Psoas muscle (tissue), 8 donors: ENCODE measurements around the gene IRF6. TPM values are rescaled to one million over a fixed set of nuclear protein-coding genes. Genes with fewer than 3 reads are reported as not detected.

Experiments used
- ATAC-seq, 4 donors: fragments of 200-7000 bp; cut with Tn5 transposase; one replicate each; pipeline ENCODE4 v1.9.1; 2020; ENCODE audit warnings: moderate library complexity in 3 of 4, mild to moderate bottlenecking in 2 of 4
- DNase-seq, 2 donors: peaks; one replicate each; pipeline ENCODE4 v3.0.0-alpha.2; 2020
- H3K27ac ChIP-seq: fragments of 200-600 bp; one replicate; pipeline ENCODE4 v1.8.0; 2022
- H3K27me3 ChIP-seq, 3 donors: fragments of 200-600 bp in 1 of 3; one replicate each; pipeline versions ENCODE4 v1.6.1 to v1.8.0; 2013 to 2022; ENCODE audit warnings: low read length in 2 of 3, mild to moderate bottlenecking in 2 of 3, moderate library complexity in 1 of 3; ENCODE audit not compliant: insufficient read depth in 3 of 3
- H3K36me3 ChIP-seq, 2 donors: fragments of 200-600 bp in 1 of 2; one replicate each; pipeline versions ENCODE4 v1.6.1 to v1.8.0; 2013 to 2022; ENCODE audit warnings: low read depth in 1 of 2, mild to moderate bottlenecking in 1 of 2, moderate library complexity in 1 of 2; ENCODE audit not compliant: insufficient read depth in 1 of 2
- H3K4me1 ChIP-seq: fragments of 200-600 bp; one replicate; pipeline ENCODE4 v1.8.0; 2022
- H3K4me3 ChIP-seq: fragments of 200-600 bp; one replicate; pipeline ENCODE4 v1.8.0; 2022; ENCODE audit warnings: mild to moderate bottlenecking
- H3K9me3 ChIP-seq: fragments of 200-600 bp; one replicate; pipeline ENCODE4 v1.8.0; 2022
- CTCF ChIP-seq: fragments of 200-600 bp; IDR thresholded peaks from one replicate; pipeline ENCODE4 v1.8.0; 2022; ENCODE audit warnings: antibody characterized with exemption
- WGBS, 3 donors: extraction: QIAGEN DNeasy Blood & Tissue Kit; methylation state at CpG; one replicate each; pipeline versions ENCODE4 v1.1.6 to v1.1.7; 2013; 5-methylcytosine and 5-hydroxymethylcytosine counted together
- intact Hi-C, 2 donors: fragments of 100-400 bp; cut with DNase I; formaldehyde crosslinking; loops; one replicate each; pipeline versions ENCODE4 v1.11.0 to v1.14.2; 2022
- polyA plus RNA-seq, 3 donors: library from polyadenylated mRNA; stranded (reverse); fragments of 200-250 nt; gene quantifications; one replicate each; pipeline ENCODE4 v1.2.3, GENCODE V29; 2013
- total RNA-seq, 4 donors: library from RNA; stranded (reverse); fragmentation: NEBNext Ultra II Directional in 2 of 4; extraction: Animal tissue kit (Norgen Biotek cat#: 25700) in 2 of 4; gene quantifications; one replicate each; pipeline versions ENCODE4 v1.2.1 to v1.2.4, GENCODE V29; 2021 to 2023
- donor health status: healthy with polysubstance abuse.
- donor health status: DM: no; HTN: no; CAD: no; lungs with moderate emphysema.
- donor health status: Bipolar disorder and iron deficiency.
- donor health status: healthy.
- donor health status: DM: yes; HTN: yes; CAD: no.
- donor health status: DM: no; HTN: no; CAD: no.
- donor health status: DM: no; HTN: no; CAD: no.
- donor health status: DM: yes; HTN: yes; CAD: no.

Gene IRF6
- total and polyA plus RNA-seq, 7 donors: 0.26 to 5.1 (median 0.37) TPM; not detected in 1

GRCh38 chr1:209815490-209815889 lies 9.5 kb upstream of the IRF6 start:
- intact Hi-C loops: no loop called here
- H3K36me3 ChIP-seq: no peaks in the 10 kb centered on the region
- TF ChIP-seq CTCF: no peak
- 67 to 72% (median 71%) methylated on average over 3 of the region's 3 CpGs for WGBS, 3 donors
- no peaks in the 10 kb centered on the region for H3K9me3 ChIP-seq
- no peak overlapping the region for H3K4me3 ChIP-seq
- DNase-seq: no peak
- no peak overlapping the region for H3K27ac ChIP-seq
- ATAC-seq: no peak
- no peaks in the 10 kb centered on the region for H3K4me1 ChIP-seq
- peaks cover 0 to 17% (median 0%) of the 10 kb centered on the region in 3 donors for H3K27me3 ChIP-seq

GRCh38 chr1:209813902-209814301 lies 8.0 kb upstream of the IRF6 start:
- ATAC-seq (no peak), DNase-seq (no peak)
- TF ChIP-seq CTCF: no peak
- no peaks in the 10 kb centered on the region for H3K4me1 ChIP-seq
- H3K4me3 ChIP-seq: no peak overlapping the region
- H3K36me3 ChIP-seq: no peaks in the 10 kb centered on the region
- intact Hi-C loops: no loop called here
- WGBS, 3 donors: 85 to 89% (median 86%) methylated on average over 4 of the region's 4 CpGs
- H3K9me3 ChIP-seq: no peaks in the 10 kb centered on the region
- peaks cover 0 to 4% (median 0%) of the 10 kb centered on the region in 3 donors for H3K27me3 ChIP-seq
- H3K27ac ChIP-seq: no peak overlapping the region

- H3K36me3 ChIP-seq: no peaks in the 10 kb centered on the region
- TF ChIP-seq CTCF: no peak
- H3K27ac ChIP-seq: no peak overlapping the region
- no peaks in the 10 kb centered on the region for H3K9me3 ChIP-seq
- no peak for ATAC-seq
- DNase-seq: no peak
- H3K4me1 ChIP-seq: no peaks in the 10 kb centered on the region
- H3K27me3 ChIP-seq: peaks cover 0 to 7% (median 5%) of the 10 kb centered on the region in 3 donors
- no peak overlapping the region for H3K4me3 ChIP-seq
- 87 to 88% (median 88%) methylated on average over 5 of the region's 5 CpGs for WGBS, 3 donors
- intact Hi-C loops: no loop called here
Observed at GRCh38 chr1:209810783-209811182, 4.8 kb upstream of the IRF6 start.

GRCh38 chr1:209809611-209810010 lies 3.7 kb upstream of the IRF6 start:
- Histone ChIP-seq H3K9me3 (no peaks in the 10 kb centered on the region), H3K36me3 (no peaks in the 10 kb centered on the region), H3K27me3 (peaks cover 0 to 16% (median 8%) of the 10 kb centered on the region in 3 donors), H3K27ac (no peak overlapping the region), H3K4me3 (no peak overlapping the region), H3K4me1 (no peaks in the 10 kb centered on the region)
- ATAC-seq (no peak), DNase-seq (no peak)
- no peak for TF ChIP-seq CTCF
- 81 to 89% (median 84%) methylated on average over 4 of the region's 4 CpGs for WGBS, 3 donors
- intact Hi-C loops: no loop called here

- Histone ChIP-seq H3K36me3 (no peaks in the 10 kb centered on the region), H3K27ac (no peak overlapping the region), H3K4me1 (no peaks in the 10 kb centered on the region), H3K9me3 (no peaks in the 10 kb centered on the region), H3K27me3 (peaks cover 0 to 17% (median 8%) of the 10 kb centered on the region in 3 donors), H3K4me3 (no peak overlapping the region)
- ATAC-seq (peak in 1 of 4 donors; percentile 66), DNase-seq (peak in 1 of 2 donors; percentile 26)
- intact Hi-C loops: no loop called here
- TF ChIP-seq CTCF: no peak
Observed at GRCh38 chr1:209808059-209808581, 2.2 kb upstream of the IRF6 start.
